Lower leg skin (tissue), 4 donors: ENCODE data around the gene RAP1GAP2. TPM values are rescaled to one million over a fixed set of nuclear protein-coding genes. Genes with fewer than 3 reads are reported as not detected.
"Not testable (repeated sequence)": the region's sequence is repeated elsewhere in the genome, so short reads cannot be mapped to it uniquely, and the experiment has no call there.

Source experiments
- DNase-seq, 2 donors: peaks; one replicate each; pipeline ENCODE4 v3.0.0-alpha.2; 2019; ENCODE audit warnings: low spot score in 2 of 2
- H3K4me3 ChIP-seq: fragments of 200-600 bp; sonication (generic); 2 replicates; pipeline ENCODE4 v1.5.1; 2017; ENCODE audit warnings: mild to moderate bottlenecking, low read depth; ENCODE audit not compliant: poor library complexity, severe bottlenecking
- CTCF ChIP-seq, 3 donors: fragments of 450-650 bp; IDR thresholded peaks; one replicate each; pipeline ENCODE4 v1.5.1; 2016; ENCODE audit warnings: antibody characterized with exemption in 3 of 3, mild to moderate bottlenecking in 3 of 3, moderate library complexity in 2 of 3
- POLR2A ChIP-seq, 2 donors: fragments of 450-650 bp; IDR thresholded peaks; one replicate each; pipeline ENCODE4 v1.6.1; 2016 to 2017; ENCODE audit warnings: antibody characterized with exemption in 2 of 2, mild to moderate bottlenecking in 1 of 2, moderate library complexity in 1 of 2
- WGBS, 2 donors: methylation state at CpG; one replicate each; pipeline ENCODE4 v1.1.5; 2018; 5-methylcytosine and 5-hydroxymethylcytosine counted together
- intact Hi-C: fragments of 100-400 bp; cut with DNase I; formaldehyde crosslinking; loops from one replicate; pipeline ENCODE4 v1.15.0; 2023; ENCODE audit warnings: low total_unique reads
- total RNA-seq, 4 donors: library from RNA; depleted of rRNA; stranded (reverse); fragments of >200 nt; gene quantifications; one replicate each; pipeline ENCODE4 v1.1.0, GENCODE V29; 2016

RAP1GAP2 gene
- total RNA-seq, 4 donors from 2014 or later, result 9.2 to 15.3 (median 12.8) TPM

DNA sequence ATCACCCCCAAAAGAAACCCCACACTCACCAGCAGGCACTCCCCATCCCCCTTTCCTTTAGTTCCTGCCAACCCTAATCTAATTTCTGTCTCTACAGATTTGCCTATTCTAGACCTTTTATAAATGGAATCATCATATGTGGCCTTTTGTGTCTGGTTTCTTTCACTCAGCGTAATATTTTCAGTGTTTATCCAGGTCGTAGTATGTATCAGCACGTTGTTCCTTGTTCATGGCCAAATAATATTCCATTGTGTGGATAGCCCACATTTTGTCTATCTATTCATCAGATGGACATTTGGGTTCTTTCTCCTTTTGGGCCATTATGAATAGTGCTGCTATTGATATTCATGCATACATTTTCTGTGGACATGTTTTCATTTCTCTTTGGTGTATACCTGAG, 193.6 kb downstream of the RAP1GAP2 start:
- WGBS, 2 donors, result 78 to 97% methylated on average over 3 of the region's 3 CpGs

GRCh38 chr17:2990396-2990795, 194.2 kb downstream of the RAP1GAP2 start:
- 85 to 87% methylated on average over 9 of the region's 9 CpGs for WGBS, 2 donors
- DNase-seq, result peak in 1 of 2 donors; percentile 53

More for the DNA sequence above, 193.6 kb downstream of the RAP1GAP2 start:
- intact Hi-C loops, result no loop called here
- no peak for DNase-seq
- TF ChIP-seq POLR2A (IDR thresholded peaks at IDR 0.05), result no peak
- H3K4me3 ChIP-seq, result no peak overlapping the region

DNA sequence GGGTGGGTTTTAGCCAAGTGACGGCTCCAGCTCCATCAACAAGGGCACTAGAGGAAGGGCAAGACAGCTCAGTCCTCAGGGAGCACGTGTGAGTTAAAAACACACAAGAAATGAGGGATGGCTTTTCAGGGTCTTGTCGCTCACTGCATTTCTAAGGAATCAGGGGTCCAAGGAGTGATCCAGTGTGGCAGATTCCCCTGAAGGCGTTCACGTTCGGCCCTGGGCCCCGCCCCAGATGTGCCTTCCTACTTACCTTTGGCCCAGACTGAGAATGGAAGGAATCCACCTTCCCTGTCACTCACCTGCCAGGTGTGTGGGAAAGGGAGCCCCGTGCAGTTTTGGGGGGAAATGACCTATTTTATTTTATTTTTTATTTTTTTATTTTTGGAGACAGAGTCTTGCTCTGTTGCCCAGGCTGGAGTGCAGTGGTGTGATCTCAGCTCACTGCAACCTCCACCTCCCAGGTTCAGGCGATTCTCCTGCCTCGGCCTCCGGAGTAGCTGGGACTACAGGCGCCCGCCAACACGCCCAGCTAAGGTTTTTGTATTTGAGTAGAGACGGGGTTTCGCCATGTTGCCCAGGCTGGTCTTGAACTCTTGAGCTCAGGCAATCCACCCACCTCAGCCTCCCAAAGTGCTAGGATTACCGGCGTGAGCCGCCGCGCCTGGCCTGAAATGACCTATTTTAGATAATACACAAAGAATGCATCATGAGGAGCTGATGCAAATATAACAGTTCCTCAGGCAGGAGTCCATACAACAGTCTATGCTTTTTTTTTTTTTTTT, 195.3 kb downstream of the RAP1GAP2 start:
- whole genome bisulfite sequencing, 2 donors, result 92 to 94% methylated on average over 21 of the region's 21 CpGs
- intact Hi-C loops, H3K4me3 ChIP-seq: not testable (repeated sequence)
- peak in 1 of 2 donors; percentile 75 for DNase-seq

More at GRCh38 chr17:2990396-2990795, 194.2 kb downstream of the RAP1GAP2 start:
- intact Hi-C loops, result no loop called here
- H3K4me3 ChIP-seq, result no peak overlapping the region
- no peak for TF ChIP-seq POLR2A (IDR thresholded peaks at IDR 0.05)
- no peak for TF ChIP-seq CTCF (IDR thresholded peaks at IDR 0.05)

DNA sequence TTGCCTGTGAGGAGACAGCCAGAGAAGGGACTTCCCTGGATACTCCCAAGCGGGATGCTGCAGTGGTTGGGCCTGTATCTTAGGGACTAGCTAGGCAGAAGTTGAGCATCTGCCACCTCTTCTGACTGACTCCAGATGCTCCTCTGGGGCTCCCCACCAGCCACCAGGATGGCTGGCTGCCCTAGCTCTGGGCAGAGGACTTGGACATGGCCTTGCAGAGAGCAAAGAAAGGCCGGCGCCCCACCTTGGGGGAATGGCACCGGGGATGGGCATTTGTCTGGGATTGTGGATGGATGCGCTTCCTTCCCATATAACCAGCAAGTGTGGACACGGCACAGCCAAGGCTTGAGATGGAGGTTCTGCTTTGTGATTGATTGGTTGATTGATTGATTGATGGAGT, 198.2 kb downstream of the RAP1GAP2 start:
- no peak overlapping the region for H3K4me3 ChIP-seq
- intact Hi-C loops, result no loop called here
- DNase-seq, result no peak
- WGBS, 2 donors, result 91 to 97% methylated on average over 6 of the region's 6 CpGs
- TF ChIP-seq CTCF (IDR thresholded peaks at IDR 0.05) (no peak), POLR2A (IDR thresholded peaks at IDR 0.05) (no peak)

DNA sequence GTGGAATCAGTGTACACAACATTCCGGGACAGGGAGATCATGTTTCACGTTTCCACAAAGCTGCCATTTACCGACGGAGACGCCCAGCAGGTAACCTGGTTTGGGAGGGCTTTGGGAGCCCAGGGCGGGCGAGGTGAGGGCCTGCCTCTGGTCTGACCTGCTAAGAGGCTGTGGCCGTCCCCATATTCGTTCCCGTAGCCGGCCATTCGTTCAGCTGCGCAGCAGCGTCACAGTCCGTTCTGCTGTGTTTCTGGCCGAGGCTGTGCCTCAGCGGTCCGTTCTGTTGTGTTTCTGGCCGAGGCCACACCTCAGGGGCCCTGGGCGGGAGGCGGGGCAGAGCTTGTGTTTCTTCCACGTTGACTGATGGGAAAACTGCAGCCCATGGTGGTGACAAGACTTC, 199.1 kb downstream of the RAP1GAP2 start:
- intact Hi-C loops, result no loop called here
- no peak for DNase-seq
- H3K4me3 ChIP-seq, result no peak overlapping the region
- TF ChIP-seq CTCF (IDR thresholded peaks at IDR 0.05), result no peak
- TF ChIP-seq POLR2A (IDR thresholded peaks at IDR 0.05), result no peak
- 73 to 83% methylated on average over 21 to 22 of the region's 22 CpGs for WGBS, 2 donors

DNA sequence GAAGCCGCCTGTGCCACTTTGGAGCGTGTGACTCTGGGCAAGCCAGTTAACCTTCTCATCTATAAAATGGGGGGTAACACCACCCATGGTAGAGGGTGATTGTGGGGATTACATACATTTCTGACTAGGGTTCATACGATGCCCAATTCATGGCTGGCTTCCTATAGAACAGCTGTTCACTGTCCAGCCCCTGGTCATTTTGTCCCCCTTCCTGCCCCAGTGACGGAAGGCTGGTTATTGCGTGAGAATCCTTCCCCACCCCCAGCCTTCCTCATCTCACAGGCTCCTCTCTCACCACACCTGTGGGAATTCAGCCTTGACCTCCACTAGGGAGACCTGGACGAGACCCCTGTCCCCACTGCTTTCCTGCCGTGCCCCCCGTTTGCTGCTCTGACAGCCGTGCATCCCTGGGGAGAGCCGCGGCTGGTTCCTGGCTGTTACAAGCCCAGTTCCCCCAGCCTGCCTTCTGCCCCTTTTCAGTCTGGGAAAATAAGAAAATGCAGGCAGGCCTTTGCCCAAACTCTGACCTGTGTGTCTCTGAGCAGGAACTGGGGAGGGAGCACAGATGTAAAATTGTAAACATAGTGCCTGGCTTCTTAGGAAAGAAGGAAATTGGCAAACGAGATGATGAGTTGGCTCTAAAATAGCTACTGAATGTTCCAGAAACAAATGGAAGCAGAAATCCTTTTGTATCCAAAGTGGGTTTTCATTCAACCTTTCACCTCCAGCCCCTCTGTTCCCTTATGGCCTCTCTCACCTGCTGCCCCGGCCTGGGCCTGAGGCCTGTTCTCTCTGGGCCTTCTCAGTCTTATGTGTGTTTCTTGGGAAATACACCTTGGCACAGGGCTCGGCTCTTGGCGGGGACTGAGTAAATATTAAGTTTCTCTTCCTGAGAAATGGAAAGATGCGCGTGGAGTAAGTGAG, 199.9 kb downstream of the RAP1GAP2 start:
- TF ChIP-seq CTCF (IDR thresholded peaks at IDR 0.05) (no peak), POLR2A (IDR thresholded peaks at IDR 0.05) (no peak)
- intact Hi-C loops, result no loop called here
- DNase-seq, result no peak
- H3K4me3 ChIP-seq, result no peak overlapping the region
- WGBS, 2 donors, result 79 to 83% methylated on average over 17 of the region's 17 CpGs
